A673 (cell line): Measurements from ENCODE around the gene LRRC15. TPM values are rescaled to one million over a fixed set of nuclear protein-coding genes. Genes with fewer than 3 reads are reported as not detected.

Experiments
- BruUV-seq: library from RNA; stranded (reverse); fragments of 400-500 nt; replicated peaks from 2 replicates; lab custom pipeline; 2021; lab: Mats Ljungman, UMichigan
- CTCF ChIA-PET: fragments of 300-600 bp; sonication (Branson Sonifier 250); formaldehyde crosslinking; loops from one replicate; lab custom pipeline; 2022; ENCODE audit warnings: antibody characterized with exemption; lab: Charles Lee
- POLR2A ChIA-PET: fragments of 300-600 bp; sonication (Branson Sonifier 250); formaldehyde crosslinking; loops from one replicate; lab custom pipeline; 2022; ENCODE audit warnings: antibody characterized with exemption; ENCODE audit not compliant: low non-redundant PET; lab: Charles Lee
- DNase-seq: peaks from one replicate; pipeline ENCODE4 v3.0.0-alpha.2; 2015; ENCODE audit warnings: low spot score
- H3K27ac ChIP-seq: fragments of 200-600 bp; sonication (generic); 2 replicates; pipeline ENCODE4 v1.5.1; 2016; ENCODE audit warnings: mixed run types, low read depth, mild to moderate bottlenecking, mixed read lengths, antibody characterized with exemption, low read length; ENCODE audit not compliant: poor library complexity, severe bottlenecking
- H3K27me3 ChIP-seq: fragments of 200-600 bp; sonication (generic); replicated peaks from 2 replicates; pipeline ENCODE4 v1.6.1; 2017; ENCODE audit warnings: mixed run types, low read depth, mild to moderate bottlenecking, mixed read lengths, antibody characterized with exemption, low read length; ENCODE audit not compliant: insufficient read depth, poor library complexity
- H3K36me3 ChIP-seq: fragments of 200-600 bp; sonication (generic); 2 replicates; pipeline ENCODE4 v1.6.1; 2016; ENCODE audit warnings: mixed run types, mild to moderate bottlenecking, mixed read lengths, antibody characterized with exemption, low read length; ENCODE audit not compliant: insufficient read depth, poor library complexity, severe bottlenecking
- H3K4me1 ChIP-seq: fragments of 200-600 bp; sonication (generic); 2 replicates; pipeline ENCODE4 v1.6.1; 2017; ENCODE audit warnings: mixed run types, mild to moderate bottlenecking, mixed read lengths, antibody characterized with exemption, low read length; ENCODE audit not compliant: insufficient read depth, poor library complexity, severe bottlenecking
- H3K4me3 ChIP-seq: fragments of 200-600 bp; sonication (generic); 2 replicates; pipeline ENCODE4 v1.5.1; 2016; ENCODE audit warnings: low read depth, mixed run types, mild to moderate bottlenecking, mixed read lengths, low read length; ENCODE audit not compliant: poor library complexity, severe bottlenecking
- H3K9me3 ChIP-seq: fragments of 200-600 bp; sonication (generic); 2 replicates; pipeline ENCODE4 v1.6.1; 2016; ENCODE audit warnings: mixed run types, low read depth, mild to moderate bottlenecking, mixed read lengths, antibody characterized with exemption, low read length; ENCODE audit not compliant: poor library complexity, severe bottlenecking
- EZH2 ChIP-seq: fragments of 200-600 bp; sonication (generic); IDR thresholded peaks from 2 replicates; pipeline ENCODE4 v1.6.1; 2017; ENCODE audit warnings: borderline replicate concordance, low read depth, mild to moderate bottlenecking, mixed read lengths, antibody characterized with exemption, low read length; ENCODE audit not compliant: poor library complexity, severe bottlenecking
- intact Hi-C: fragments of 100-400 bp; cut with micrococcal nuclease; formaldehyde crosslinking; loops from one replicate; pipeline ENCODE4 v1.10.0; 2022; ENCODE audit not compliant: unreplicated experiment
- total RNA-seq: library from RNA; stranded (reverse); gene quantifications from 2 replicates; pipeline ENCODE4 v1.2.3, GENCODE V29; 2021
- TF ChIP-seq, protein P1 (sequence below): fragments of 300-800, 200-600 bp; sonication (generic); conservative IDR thresholded peaks from 2 replicates; pipeline ENCODE4 v1.5.1; 2017; ENCODE audit warnings: low read depth, mild to moderate bottlenecking, antibody characterized with exemption, low read length, moderate library complexity, mixed read lengths

The LRRC15 gene
- total RNA-seq, 1 experiment from 2014 or later = not detected

- POLR2A ChIA-PET = interaction anchor here (0.6 kb wide), 1 partner anchor 47 kb away, joined by 3 read pairs; no protein-coding TSS in a partner anchor
Observed at GRCh38 chr3:194328053-194328657, 41.4 kb downstream of the LRRC15 start.

DNA sequence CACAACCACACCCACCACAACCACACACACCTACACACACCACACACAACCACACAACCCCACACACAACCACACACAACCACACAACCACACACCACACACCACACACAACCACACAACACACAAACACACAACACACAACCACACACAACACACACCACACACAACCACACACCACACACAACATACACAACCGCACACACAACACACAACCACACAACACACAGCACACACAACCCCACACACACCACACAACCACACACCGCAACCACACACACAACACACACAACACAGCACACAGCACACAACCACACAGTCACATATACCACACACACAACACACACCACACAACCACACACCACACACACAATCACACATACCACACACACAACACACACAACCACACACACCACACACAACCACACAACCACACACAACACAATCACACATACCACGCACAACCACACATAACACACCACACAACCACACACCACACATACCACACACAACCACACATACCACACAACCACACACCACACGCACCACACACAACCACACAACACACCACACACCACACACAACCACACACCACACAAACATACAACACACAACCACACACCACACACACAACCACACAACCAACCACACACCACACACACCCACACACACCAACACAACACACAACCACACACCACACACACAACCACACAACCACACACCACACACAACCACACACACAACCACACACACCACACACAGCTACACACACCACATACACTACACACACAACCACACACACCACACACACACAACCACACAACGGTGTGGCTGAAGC lies 42.1 kb downstream of the LRRC15 start:
- ChIA-PET CTCF (no interaction called here), POLR2A (interaction anchor here (0.6 kb wide), 1 partner anchor 48 kb away, joined by 3 read pairs; no protein-coding TSS in a partner anchor)
- TF ChIP-seq, protein P1, sequence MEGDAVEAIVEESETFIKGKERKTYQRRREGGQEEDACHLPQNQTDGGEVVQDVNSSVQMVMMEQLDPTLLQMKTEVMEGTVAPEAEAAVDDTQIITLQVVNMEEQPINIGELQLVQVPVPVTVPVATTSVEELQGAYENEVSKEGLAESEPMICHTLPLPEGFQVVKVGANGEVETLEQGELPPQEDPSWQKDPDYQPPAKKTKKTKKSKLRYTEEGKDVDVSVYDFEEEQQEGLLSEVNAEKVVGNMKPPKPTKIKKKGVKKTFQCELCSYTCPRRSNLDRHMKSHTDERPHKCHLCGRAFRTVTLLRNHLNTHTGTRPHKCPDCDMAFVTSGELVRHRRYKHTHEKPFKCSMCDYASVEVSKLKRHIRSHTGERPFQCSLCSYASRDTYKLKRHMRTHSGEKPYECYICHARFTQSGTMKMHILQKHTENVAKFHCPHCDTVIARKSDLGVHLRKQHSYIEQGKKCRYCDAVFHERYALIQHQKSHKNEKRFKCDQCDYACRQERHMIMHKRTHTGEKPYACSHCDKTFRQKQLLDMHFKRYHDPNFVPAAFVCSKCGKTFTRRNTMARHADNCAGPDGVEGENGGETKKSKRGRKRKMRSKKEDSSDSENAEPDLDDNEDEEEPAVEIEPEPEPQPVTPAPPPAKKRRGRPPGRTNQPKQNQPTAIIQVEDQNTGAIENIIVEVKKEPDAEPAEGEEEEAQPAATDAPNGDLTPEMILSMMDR = no peak
- no peak for TF ChIP-seq EZH2
- DNase-seq = no peak
- BruUV-seq = no TSS peak
- H3K27me3 ChIP-seq = no peaks in the 10 kb centered on the region
- intact Hi-C loops = no loop called here
- H3K9me3 ChIP-seq = no peaks in the 10 kb centered on the region
- H3K4me1 ChIP-seq = peaks cover 34% of the 10 kb centered on the region
- no peaks in the 10 kb centered on the region for H3K36me3 ChIP-seq
- H3K4me3 ChIP-seq = no peak overlapping the region
- H3K27ac ChIP-seq = no peak overlapping the region

More at GRCh38 chr3:194328053-194328657, 41.4 kb downstream of the LRRC15 start:
- Histone ChIP-seq H3K27me3 (no peaks in the 10 kb centered on the region), H3K36me3 (no peaks in the 10 kb centered on the region), H3K4me3 (no peak overlapping the region), H3K27ac (no peak overlapping the region), H3K9me3 (no peaks in the 10 kb centered on the region), H3K4me1 (peaks cover 38% of the 10 kb centered on the region)
- CTCF ChIA-PET = no interaction called here
- intact Hi-C loops = no loop called here
- BruUV-seq = no TSS peak
- TF ChIP-seq EZH2 = no peak
- TF ChIP-seq, protein P1 = no peak
- peak; percentile 57 for DNase-seq

GRCh38 chr3:194326968-194327217 lies 42.6 kb downstream of the LRRC15 start:
- Histone ChIP-seq H3K27ac (no peak overlapping the region), H3K9me3 (no peaks in the 10 kb centered on the region), H3K36me3 (no peaks in the 10 kb centered on the region), H3K4me1 (peaks cover 39% of the 10 kb centered on the region), H3K4me3 (no peak overlapping the region), H3K27me3 (no peaks in the 10 kb centered on the region)
- DNase-seq = no peak
- CTCF ChIA-PET = no interaction called here
- POLR2A ChIA-PET = no interaction called here
- BruUV-seq = no TSS peak
- TF ChIP-seq, protein P1 = no peak
- no peak for TF ChIP-seq EZH2
- intact Hi-C loops = no loop called here
